Activated CD8-positive, alpha-beta memory T cell treated with anti-CD3 and anti-CD28 coated beads for 24 hours (primary cell): Measurements from ENCODE around the gene NTRK2.
"Not testable (repeated sequence)": the region's sequence is repeated elsewhere in the genome, so short reads cannot be mapped to it uniquely, and the experiment has no call there.

ENCODE experiments used
- DNase-seq: peaks from one replicate; pipeline ENCODE4 v3.0.0-alpha.2; 2020

Gene NTRK2

DNA sequence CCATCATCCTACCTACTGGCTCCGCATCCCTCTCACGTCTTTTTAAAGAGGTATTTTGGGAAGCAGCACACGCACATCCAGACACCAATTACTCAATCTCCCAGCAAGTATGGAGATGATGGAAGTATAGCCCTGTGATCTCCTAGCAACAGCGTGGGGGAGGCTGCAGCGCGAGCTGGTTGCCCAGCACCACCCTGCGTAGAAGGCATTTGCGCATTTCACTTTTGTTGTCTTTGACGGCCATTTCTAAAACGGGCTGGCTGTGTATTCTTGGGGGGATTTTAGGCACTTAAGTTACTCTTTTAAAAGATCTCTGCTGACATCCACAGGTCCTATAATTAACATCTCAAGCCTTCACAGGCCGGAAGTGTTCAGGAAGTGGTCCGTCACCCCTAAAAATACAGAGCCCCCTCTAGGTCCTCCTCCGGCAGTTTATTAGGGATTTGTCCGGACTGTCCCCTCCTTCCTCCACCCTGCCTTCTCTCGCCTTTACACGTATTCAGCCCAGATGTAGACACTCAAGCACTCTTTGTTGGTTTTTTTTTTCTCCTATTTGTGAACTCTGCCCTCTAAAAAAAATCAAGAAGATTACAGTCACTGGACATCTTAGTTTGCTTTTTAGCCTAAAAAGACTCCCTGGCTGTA lies 371.4 kb downstream of the NTRK2 start:
- DNase-seq = no peak

DNA sequence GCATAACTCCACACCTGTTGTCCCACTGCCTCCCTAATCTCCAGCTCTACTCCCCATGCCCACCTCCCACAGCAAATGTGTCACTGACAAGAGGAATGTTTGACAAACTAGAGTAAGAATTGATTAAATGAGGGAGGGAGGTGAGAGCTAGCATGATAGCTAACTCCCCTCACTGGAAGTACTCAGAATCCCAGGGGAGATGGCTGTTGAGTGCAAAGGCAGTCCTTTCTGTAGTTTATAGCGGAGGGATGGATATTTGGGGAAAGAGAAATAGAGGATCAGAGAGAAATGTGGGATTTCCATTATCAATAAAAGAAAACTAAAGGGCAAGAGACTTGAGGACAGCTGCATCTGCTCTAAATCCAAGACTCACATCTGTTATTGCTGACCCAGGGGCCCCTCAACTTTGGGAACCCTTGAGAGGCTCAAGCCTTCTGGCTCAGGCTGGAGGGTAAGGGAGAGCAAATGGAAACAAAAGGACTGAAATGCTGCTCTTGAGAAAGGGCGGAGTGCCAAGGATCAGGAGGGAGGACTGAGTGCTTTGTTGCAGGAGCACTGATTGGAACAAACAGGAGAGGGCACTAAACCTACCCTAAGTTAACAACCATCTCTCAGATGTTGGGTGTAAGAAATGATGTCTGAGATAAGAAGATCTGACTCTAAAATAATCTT lies 372.1 kb downstream of the NTRK2 start:
- DNase-seq = no peak

DNA sequence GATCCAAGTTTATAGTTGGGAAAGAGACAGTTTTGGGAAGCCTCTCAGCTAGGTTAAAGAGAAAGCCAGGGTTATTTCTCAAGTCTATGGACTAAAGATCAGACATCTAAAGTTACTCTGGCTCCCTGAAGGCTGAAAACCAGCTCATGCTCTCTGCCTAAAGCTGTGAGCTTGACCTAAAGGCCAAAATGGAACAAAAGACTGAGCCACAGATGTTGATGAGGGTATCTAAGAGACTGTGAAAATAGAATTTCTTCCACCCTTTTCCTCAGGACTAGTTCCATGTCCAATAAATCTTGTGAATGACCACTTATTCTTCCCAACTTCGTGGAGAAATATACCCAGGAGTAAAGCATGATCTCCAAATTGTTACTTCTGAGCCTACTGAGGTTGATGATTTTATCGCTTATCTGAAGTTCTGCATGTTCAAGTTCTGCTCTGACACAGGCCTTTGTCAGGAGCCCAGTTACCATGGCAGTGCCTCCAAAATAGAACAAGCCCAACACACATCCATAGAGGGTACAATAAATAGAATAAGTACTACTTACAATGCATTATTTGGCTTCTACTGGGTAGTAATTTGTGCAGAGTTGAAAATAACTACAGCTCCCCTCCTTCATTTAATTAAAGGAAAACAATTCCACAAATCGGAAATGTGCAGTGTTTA lies 373.6 kb downstream of the NTRK2 start:
- DNase-seq = no peak

DNA sequence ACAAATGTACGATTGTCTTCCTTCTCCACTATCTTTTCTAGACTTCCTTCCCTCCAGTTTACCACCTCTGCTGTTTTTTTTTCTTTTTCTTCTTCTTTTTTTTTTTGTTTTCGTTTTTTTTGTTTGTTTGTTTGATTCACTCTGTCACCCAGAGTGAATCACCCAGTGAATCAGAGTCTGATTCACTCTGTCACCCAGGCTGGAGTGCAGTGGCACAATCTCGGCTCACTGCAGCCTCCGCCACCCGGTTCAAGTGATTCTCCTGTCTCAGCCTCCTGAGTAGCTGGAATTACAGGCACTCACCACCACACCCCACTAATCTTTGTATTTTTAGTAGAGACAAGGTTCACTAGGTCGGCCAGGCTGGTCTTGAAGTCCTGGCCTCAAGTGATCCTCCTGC lies 375.7 kb downstream of the NTRK2 start:
- no peak for DNase-seq

DNA sequence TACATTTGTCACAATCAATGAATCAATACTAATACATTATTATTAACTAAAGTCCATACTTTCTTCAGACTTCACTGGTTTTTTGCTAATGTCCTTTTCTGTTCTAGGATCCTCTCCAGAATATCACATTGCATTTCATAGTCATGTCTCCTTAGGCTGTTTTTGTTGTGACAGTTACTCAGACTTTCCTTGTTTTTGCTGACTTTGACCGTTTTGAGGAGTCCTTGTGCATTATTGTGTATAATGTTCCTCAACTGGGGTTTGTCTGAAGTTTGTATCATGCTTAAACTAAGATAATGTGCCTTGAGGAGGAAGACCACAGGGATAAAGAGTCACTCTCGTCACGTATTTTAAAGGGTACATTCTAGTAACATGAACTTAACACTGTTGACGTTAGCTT lies 376.9 kb downstream of the NTRK2 start:
- no peak for DNase-seq

DNA sequence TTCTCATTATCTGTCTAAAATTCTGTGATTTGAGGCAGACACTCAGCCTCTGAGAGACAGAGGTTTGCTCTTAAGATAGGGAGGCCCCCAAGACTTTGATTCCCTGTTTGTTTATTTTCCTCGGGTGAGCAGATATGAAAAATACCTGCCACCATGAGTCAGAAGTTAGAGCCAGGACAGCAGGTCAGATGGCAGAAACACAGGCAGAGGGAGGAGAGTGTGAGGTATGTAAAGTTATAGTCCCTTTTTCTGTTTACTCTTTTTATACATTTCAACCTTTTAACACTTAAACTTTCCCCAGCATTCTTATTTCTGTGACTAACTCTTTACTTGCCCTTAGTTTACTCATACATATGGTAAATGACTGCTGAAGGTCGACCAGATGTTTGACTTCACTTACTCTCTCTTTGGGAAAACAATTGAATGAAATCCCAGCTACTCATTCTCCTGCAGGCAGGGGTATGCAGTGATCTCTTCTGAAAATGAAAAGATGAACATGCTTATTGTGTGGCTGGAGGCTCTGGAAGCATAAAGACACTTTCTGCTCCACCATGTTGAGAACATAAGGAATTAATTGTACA lies 383.8 kb downstream of the NTRK2 start:
- DNase-seq = no peak

DNA sequence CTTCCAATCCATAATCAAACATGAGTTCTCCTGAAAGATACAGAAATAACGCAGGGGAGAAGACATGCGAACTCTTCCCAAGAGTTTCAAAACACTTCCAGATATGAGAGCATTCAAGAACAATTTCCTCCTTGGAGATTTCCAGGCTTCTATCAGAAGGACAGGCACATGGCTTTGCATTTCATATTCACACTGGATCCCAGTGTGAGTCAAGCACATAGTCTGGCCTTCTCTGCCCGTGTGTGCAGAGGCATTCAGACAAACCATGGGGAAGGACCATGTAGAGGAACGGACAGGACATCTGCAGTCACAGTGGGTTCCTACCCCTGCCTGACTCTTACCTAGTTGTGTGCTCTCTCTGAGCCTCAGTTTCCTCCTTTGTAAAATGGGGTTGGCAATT lies 384.5 kb downstream of the NTRK2 start:
- DNase-seq = no peak

DNA sequence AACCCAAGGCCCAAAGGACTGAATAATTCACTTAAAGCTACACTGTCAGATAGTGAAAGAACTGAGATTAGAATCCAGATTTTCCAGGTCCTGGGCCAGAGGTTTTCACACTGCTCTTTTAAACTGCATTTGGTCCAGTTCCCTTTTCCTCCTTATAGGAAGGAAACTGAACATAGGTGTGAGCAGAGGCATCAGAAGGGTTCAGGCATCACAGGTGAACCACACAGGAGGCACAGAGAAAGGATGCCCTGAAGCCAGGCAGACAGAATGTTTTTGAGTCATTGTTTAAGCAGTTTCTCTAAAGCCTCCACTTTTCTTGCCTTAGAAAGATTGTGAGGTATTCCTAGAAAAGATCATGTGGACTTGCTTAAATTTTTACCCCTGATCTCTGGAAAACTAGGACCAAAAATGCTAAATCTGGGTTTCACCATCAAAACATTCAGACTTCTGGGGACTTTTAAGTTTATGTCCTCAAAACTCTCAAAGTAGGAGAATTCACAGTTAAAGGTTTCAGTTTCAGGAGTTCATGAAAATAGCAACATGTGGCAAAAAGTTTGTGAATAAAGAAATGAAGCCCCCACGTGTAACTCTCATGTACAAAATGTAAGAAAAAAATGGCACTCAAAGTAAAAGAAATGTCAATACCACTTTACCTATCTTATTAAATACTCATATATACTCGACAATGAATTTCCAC lies 386.1 kb downstream of the NTRK2 start:
- no peak for DNase-seq

DNA sequence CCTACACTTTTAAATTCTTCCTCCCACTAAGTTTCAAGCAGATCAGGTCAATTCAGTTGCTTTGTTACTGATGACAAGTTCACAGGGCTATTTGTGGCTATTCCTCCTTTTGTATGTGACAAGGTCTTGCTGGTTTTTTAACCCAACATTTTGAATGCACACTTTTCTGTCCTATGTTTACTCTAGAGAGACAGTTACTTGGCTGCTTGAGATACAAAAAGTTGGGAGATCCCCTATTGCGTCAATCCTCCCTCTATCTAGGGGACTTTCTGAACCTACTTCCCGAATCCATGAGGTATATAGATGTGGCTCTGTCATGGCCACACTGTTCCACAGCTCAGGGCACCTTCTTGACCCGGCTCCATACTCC lies 386.7 kb downstream of the NTRK2 start:
- no peak for DNase-seq

DNA sequence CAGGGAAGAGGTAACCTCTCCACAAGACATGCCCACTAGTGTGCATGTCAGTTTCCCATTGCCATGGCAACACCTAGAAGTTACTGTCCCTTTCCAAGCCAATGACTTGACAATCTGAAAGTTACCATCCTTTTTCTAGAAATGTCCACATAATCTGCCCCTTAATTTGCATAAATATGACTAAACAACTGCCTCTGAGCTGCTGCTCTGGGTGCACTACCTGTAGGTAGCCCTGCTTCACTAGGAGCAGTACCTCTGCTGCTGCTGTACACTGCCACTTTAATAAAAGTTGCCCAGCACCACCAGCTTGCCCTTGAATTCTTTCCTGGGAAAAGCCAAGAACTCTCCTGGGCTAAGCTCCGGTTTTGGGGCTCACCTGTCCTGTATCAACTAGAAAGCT lies 392.4 kb downstream of the NTRK2 start:
- no peak for DNase-seq

DNA sequence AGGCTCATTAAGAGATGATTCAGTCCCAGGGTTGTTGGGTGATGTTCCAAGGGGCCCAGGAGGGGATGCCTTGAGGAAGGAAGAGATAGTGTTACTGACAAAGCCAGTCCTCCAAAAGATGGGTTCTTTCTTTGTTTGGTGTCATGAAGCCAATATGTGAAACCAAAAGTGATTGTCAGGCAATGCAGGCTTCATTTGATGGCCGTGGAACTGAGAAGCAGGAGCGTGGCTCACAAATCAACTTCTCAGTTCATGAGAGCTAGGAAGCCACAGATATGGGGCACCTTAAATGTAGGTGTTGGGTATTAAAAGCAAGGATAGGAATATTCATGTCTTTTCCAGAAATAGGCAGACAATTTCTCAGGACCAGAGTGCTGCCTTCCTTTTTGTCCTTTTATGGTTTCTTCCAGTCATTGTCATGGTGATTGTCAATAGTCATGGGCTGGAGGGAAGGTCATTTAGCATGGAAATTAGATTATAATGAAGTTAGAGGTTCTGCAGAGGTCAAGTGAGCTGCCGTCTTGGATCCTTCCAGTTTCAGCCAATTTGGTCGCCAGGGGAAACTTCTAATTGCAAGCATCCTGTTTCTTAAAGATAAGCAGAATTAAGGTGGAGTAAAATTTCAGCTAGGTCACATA lies 393.0 kb downstream of the NTRK2 start:
- DNase-seq = no peak

DNA sequence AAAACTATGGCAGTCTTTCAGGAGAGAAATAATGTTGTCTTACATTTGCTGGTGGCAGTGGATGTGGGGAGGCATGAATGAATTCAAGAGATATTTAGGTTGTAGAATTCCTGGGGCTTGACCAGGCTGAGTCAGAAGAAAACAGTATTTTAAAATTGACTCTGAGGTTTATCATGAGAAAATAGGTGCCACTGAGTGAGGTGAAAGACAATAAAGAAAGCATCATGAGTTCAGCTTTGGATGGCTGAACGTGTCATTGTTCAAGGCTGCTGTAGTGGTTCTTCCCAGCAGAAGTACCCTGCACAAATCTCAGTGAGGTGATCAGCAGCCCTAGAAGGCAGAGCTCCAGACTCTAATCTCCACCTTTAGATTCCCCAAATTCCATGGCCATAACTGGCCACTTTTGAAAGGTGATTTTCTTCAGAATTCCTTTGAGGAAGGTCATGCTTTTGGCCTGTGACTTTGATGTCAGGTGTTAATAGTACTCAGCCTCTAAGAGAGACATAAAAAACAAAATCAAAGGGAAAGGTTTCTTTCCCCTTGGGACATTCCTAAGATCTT lies 395.4 kb downstream of the NTRK2 start:
- DNase-seq = no peak

DNA sequence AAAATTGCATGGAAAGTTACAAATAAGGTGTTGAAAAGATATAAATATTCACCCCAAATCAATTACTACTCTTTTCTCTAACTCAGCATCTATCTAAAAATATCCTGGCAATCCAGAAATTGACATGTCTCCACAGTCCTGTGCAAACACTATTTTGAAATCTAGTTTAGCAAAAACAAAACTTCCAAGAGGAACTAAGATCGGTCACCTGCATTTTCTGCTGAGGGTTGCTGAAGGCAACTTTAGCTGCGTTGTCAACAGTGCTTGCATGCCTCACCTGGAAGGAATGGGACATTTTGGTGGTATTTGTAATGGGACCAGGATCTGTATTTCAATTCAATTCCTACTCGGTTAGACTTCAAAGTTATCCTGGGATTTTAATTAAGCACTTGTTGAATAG lies 398.3 kb downstream of the NTRK2 start:
- DNase-seq = no peak

DNA sequence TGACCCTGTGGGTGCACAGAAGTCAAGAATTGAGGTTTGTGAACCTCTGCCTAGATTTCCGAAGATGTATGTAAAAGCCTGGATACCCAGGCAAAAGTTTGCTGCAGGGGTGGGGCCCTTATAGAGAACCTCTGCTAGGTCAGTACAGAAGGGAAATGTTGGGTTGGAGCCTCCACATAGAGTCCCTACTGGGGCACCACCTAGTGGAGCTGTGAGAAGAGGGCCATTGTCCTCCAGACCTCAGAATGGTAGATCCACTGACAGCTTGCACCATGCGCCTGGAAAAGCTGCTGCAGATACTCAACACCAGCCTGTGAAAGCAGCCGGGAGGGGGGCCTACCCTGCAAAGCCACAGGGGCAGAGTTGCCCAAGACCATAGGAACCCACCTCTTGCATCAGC lies 399.9 kb downstream of the NTRK2 start:
- DNase-seq = not testable (repeated sequence)
